ENCODE results near the gene SMG6. TPM values are rescaled to one million over a fixed set of nuclear protein-coding genes. Genes with fewer than 3 reads are reported as not detected.

SMG6 gene
- total and polyA plus RNA-seq, 2 of the 8 experiments (the other 6 are each of a cell fraction or from before 2014, with no cell fraction given) = 18.5 to 25.2 TPM

DNA sequence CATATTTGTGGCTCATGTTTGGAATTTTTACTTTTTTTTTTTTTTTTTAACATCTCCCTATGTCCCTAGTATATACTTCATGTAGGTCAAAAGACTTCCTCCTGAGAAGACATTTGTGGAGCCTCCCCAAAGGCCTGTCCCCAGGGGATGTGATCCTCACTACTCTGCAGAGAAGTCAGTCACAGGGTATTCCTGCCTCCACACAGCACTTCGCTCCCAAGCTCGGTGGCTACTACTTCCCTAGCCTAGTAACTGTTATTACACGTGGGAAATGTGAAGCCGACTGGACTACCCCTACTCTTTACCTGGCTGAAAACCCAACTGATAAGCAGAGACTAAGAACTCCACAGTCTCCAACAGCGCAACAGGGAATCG, 131.9 kb downstream of the SMG6 start:
- Histone ChIP-seq H3K4me2 (ENCODE audit: insufficient read depth in 1 of 2, low read depth in 2 of 2, low read length in 2 of 2) (no peak overlapping the region), H3K4ac (replicated peaks; ENCODE audit: insufficient read length, low read depth, low read length) (no peak overlapping the region), H4K5ac (ENCODE audit: insufficient read length, low read depth, low read length) (no peak overlapping the region), H4K20me1 (replicated peaks in 1 of 2; ENCODE audit: control insufficient read depth in 1 of 2, insufficient read depth in 2 of 2, low read length in 2 of 2) (peaks cover 0 to 5% of the 10 kb centered on the region in 2 experiments), H2BK12ac (ENCODE audit: low read depth, low read length) (no peak overlapping the region), H3K23ac (ENCODE audit: insufficient read length) (no peak overlapping the region), H3K4me1 (replicated peaks in 1 of 4; ENCODE audit: control insufficient read depth in 3 of 4, insufficient read depth in 4 of 4, low read length in 3 of 4) (peaks cover 0 to 4% (median 0%) of the 10 kb centered on the region in 4 experiments; a peak in 2 of 7 replicates), H2AK5ac (ENCODE audit: low read depth, low read length) (no peak overlapping the region), H3K18ac (ENCODE audit: extremely low read depth, low read length) (no peak overlapping the region), H3K9ac (replicated peaks in 1 of 4; ENCODE audit: extremely low read depth in 1 of 4, low read depth in 3 of 4, low read length in 3 of 4) (no peak overlapping the region), H3K9me3 (ENCODE audit: insufficient read depth in 2 of 2, low read depth in 1 of 2, low read length in 1 of 2) (no peaks in the 10 kb centered on the region), H2BK5ac (ENCODE audit: low read depth, low read length) (no peak overlapping the region), H3K56ac (replicated peaks; ENCODE audit: insufficient read length, low read depth, low read length) (no peak overlapping the region), H4K91ac (replicated peaks; ENCODE audit: insufficient read length, low read length) (no peak overlapping the region), H2BK120ac (replicated peaks; ENCODE audit: low read depth, low read length) (no peak overlapping the region), H3K4me3 (ENCODE audit: extremely low read depth in 1 of 4, insufficient read depth in 2 of 4, low read depth in 3 of 4, low read length in 4 of 4) (no peak overlapping the region), H3K23me2 (ENCODE audit: low read depth, low read length) (no peaks in the 10 kb centered on the region), H3K14ac (ENCODE audit: insufficient read length) (no peak overlapping the region), H4K8ac (ENCODE audit: extremely low read depth, insufficient read depth, low read length) (no peak overlapping the region), H3K36me3 (ENCODE audit: control insufficient read depth in 2 of 4, insufficient read depth in 4 of 4, low read length in 3 of 4) (no peaks in the 10 kb centered on the region), H2AFZ (ENCODE audit: low read length) (no peak overlapping the region), H2BK15ac (ENCODE audit: low read length) (no peak overlapping the region), H2BK20ac (ENCODE audit: low read length) (no peak overlapping the region), H3K27me3 (replicated peaks in 1 of 4; ENCODE audit: control insufficient read depth in 3 of 4, extremely low read depth in 1 of 4, insufficient read depth in 3 of 4, low read length in 3 of 4) (no peaks in the 10 kb centered on the region), H3K27ac (ENCODE audit: low read depth, low read length) (no peak overlapping the region), H3K79me1 (ENCODE audit: low read depth, low read length) (no peaks in the 10 kb centered on the region), H3K79me2 (ENCODE audit: control insufficient read depth in 1 of 2, insufficient read depth in 2 of 2, low read length in 2 of 2) (no peaks in the 10 kb centered on the region)
- no peak for FAIRE-seq
- 83% methylated on average over 6 of the region's 6 CpGs; no CpG with 5 or more reads in 1 of the 2 experiments for WGBS, 2 experiments (ENCODE audit: extremely low coverage in 1 of 2, insufficient coverage in 1 of 2, insufficient read length in 1 of 2, insufficient replicate concordance in 2 of 2, low coverage in 1 of 2, low lambda C conversion rate in 2 of 2, missing lambda C conversion rate in 1 of 2)
- DNase-seq (ENCODE audit: low read depth in 1 of 2, low spot score in 2 of 2) = no peak
- CTCF ChIA-PET (ENCODE audit: partially characterized antibody) = interaction anchor here (0.6 to 4.0 kb wide), 5 partner anchors 38 to 114 kb away, joined by 3 to 27 read pairs (median 4); no protein-coding TSS in a partner anchor
- POLR2A ChIA-PET (ENCODE audit: partially characterized antibody) = interaction anchor here (0.7 to 0.9 kb wide), 2 partner anchors 36 to 108 kb away, joined by 3 to 4 read pairs; no protein-coding TSS in a partner anchor
- TF ChIP-seq SIX5 (IDR thresholded peaks at IDR 0.05; ENCODE audit: low read depth, low read length) (no peak), CREB1 (IDR thresholded peaks at IDR 0.05) (no peak), JUN (IDR thresholded peaks at IDR 0.05; ENCODE audit: low read depth, low read length) (no peak), RFX5 (IDR thresholded peaks at IDR 0.05; ENCODE audit: borderline replicate concordance, low read depth, low read length) (no peak), TCF12 (IDR thresholded peaks at IDR 0.05; ENCODE audit: low read depth, low read length) (no peak), HDAC2 (IDR thresholded peaks at IDR 0.05; ENCODE audit: borderline replicate concordance in 1 of 2, low read depth in 2 of 2, low read length in 2 of 2) (no peak), TBP (IDR thresholded peaks at IDR 0.05; ENCODE audit: low read depth, low read length) (no peak), RXRA (IDR thresholded peaks at IDR 0.05; ENCODE audit: insufficient read depth, low read depth, low read length) (no peak), GABPA (IDR thresholded peaks at IDR 0.05; ENCODE audit: borderline replicate concordance, insufficient read depth, low read length) (no peak), MAFK (IDR thresholded peaks at IDR 0.05; ENCODE audit: low read depth, low read length) (no peak), SP4 (IDR thresholded peaks at IDR 0.05; ENCODE audit: low read length) (no peak), YY1 (IDR thresholded peaks at IDR 0.05; ENCODE audit: low read depth, low read length) (no peak), POLR2A (IDR thresholded peaks at IDR 0.05; ENCODE audit: control extremely low read depth in 1 of 2, low read depth in 2 of 2, low read length in 2 of 2) (no peak)
- TF ChIP-seq, protein P1, sequence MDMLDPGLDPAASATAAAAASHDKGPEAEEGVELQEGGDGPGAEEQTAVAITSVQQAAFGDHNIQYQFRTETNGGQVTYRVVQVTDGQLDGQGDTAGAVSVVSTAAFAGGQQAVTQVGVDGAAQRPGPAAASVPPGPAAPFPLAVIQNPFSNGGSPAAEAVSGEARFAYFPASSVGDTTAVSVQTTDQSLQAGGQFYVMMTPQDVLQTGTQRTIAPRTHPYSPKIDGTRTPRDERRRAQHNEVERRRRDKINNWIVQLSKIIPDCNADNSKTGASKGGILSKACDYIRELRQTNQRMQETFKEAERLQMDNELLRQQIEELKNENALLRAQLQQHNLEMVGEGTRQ (IDR thresholded peaks at IDR 0.05; ENCODE audit: low read length) = no peak
